HEK293 (cell line): ENCODE data around the gene HINT3.

Experiments
- FEZF1 ChIP-seq: fragments of 450-650 bp; formaldehyde crosslinking; IDR thresholded peaks from 2 replicates; pipeline ENCODE4 v1.5.1; 2016; ENCODE audit warnings: missing biosample characterization, missing genetic modification characterization
- KLF16 ChIP-seq: fragments of 450-650 bp; formaldehyde crosslinking; IDR thresholded peaks from 2 replicates; pipeline ENCODE4 v1.5.1; 2017; ENCODE audit warnings: missing biosample characterization, missing genetic modification characterization
- KLF8 ChIP-seq: fragments of 450-650 bp; formaldehyde crosslinking; IDR thresholded peaks from 2 replicates; pipeline ENCODE4 v1.5.1; 2016; ENCODE audit warnings: missing biosample characterization, missing genetic modification characterization
- MEIS1 ChIP-seq: sonication (generic); formaldehyde crosslinking; IDR thresholded peaks from 2 replicates; pipeline ENCODE4 v1.8.1; 2022; ENCODE audit warnings: missing genetic modification reagents, mild to moderate bottlenecking, borderline replicate concordance
- PBX3 ChIP-seq: sonication (generic); formaldehyde crosslinking; IDR thresholded peaks from 2 replicates; pipeline ENCODE4 v1.8.1; 2022; ENCODE audit warnings: mild to moderate bottlenecking, moderate library complexity, missing genetic modification reagents
- PRDM1 ChIP-seq: fragments of 450-650 bp; formaldehyde crosslinking; IDR thresholded peaks from 2 replicates; pipeline ENCODE4; 2016; ENCODE audit warnings: missing biosample characterization, missing genetic modification characterization
- PRDM6 ChIP-seq: fragments of 450-650 bp; formaldehyde crosslinking; IDR thresholded peaks from 2 replicates; pipeline ENCODE4 v1.5.1; 2017; ENCODE audit warnings: missing biosample characterization, missing genetic modification characterization
- SCRT2 ChIP-seq: fragments of 450-650 bp; formaldehyde crosslinking; IDR thresholded peaks from 2 replicates; pipeline ENCODE4 v1.5.1; 2016; ENCODE audit warnings: missing biosample characterization, missing genetic modification characterization
- TRIM28 ChIP-seq: IDR thresholded peaks from 2 replicates; pipeline ENCODE4 v1.6.1; 2011; ENCODE audit warnings: low read length, control low read depth, borderline replicate concordance
- YY2 ChIP-seq: fragments of 450-650 bp; formaldehyde crosslinking; IDR thresholded peaks from 2 replicates; pipeline ENCODE4 v1.5.1; 2016; ENCODE audit warnings: missing biosample characterization, missing genetic modification characterization
- ZEB2 ChIP-seq: fragments of 450-650 bp; formaldehyde crosslinking; IDR thresholded peaks from 2 replicates; pipeline ENCODE4 v1.5.1; 2016; ENCODE audit warnings: missing biosample characterization, missing genetic modification characterization
- ZFP69B ChIP-seq: fragments of 450-650 bp; formaldehyde crosslinking; IDR thresholded peaks from 2 replicates; pipeline ENCODE4 v1.5.1; 2016; ENCODE audit warnings: missing biosample characterization, missing genetic modification characterization
- ZIC2 ChIP-seq: fragments of 450-650 bp; formaldehyde crosslinking; IDR thresholded peaks from 2 replicates; pipeline ENCODE4 v1.5.1; 2016; ENCODE audit warnings: missing biosample characterization, missing genetic modification characterization
- ZNF2 ChIP-seq: fragments of 450-650 bp; formaldehyde crosslinking; IDR thresholded peaks from 2 replicates; pipeline ENCODE4 v1.5.1; 2016; ENCODE audit warnings: missing biosample characterization, missing genetic modification characterization
- ZNF24 ChIP-seq: fragments of 450-650 bp; formaldehyde crosslinking; IDR thresholded peaks from 2 replicates; pipeline ENCODE4 v1.5.1; 2016; ENCODE audit warnings: missing biosample characterization, missing genetic modification characterization
- ZNF473 ChIP-seq: fragments of 450-650 bp; formaldehyde crosslinking; IDR thresholded peaks from 2 replicates; pipeline ENCODE4 v1.5.1; 2017; ENCODE audit warnings: missing biosample characterization, missing genetic modification characterization
- ZNF600 ChIP-seq: fragments of 450-650 bp; formaldehyde crosslinking; IDR thresholded peaks from 2 replicates; pipeline ENCODE4 v1.5.1; 2016; ENCODE audit warnings: missing biosample characterization, missing genetic modification characterization
- ZNF692 ChIP-seq: fragments of 450-650 bp; formaldehyde crosslinking; IDR thresholded peaks from 2 replicates; pipeline ENCODE4 v1.5.1; 2016; ENCODE audit warnings: missing biosample characterization, missing genetic modification characterization
- TF ChIP-seq, protein P1 (sequence below): fragments of 450-650 bp; formaldehyde crosslinking; IDR thresholded peaks from 2 replicates; pipeline ENCODE4 v1.5.1; 2016; ENCODE audit warnings: missing biosample characterization, missing genetic modification characterization
- TF ChIP-seq, protein P2 (sequence below): fragments of 450-650 bp; formaldehyde crosslinking; conservative IDR thresholded peaks from 2 replicates; pipeline ENCODE4 v1.5.1; 2016; ENCODE audit warnings: low read depth, missing biosample characterization, missing genetic modification characterization
- TF ChIP-seq, protein P3 (sequence below): IDR thresholded peaks from 2 replicates; pipeline ENCODE4 v1.6.1; 2011; ENCODE audit warnings: mild to moderate bottlenecking, low read depth, low read length, borderline replicate concordance
- TF ChIP-seq, protein P4 (sequence below): fragments of 450-650 bp; IDR thresholded peaks from 2 replicates; pipeline ENCODE4 v1.5.1; 2018; ENCODE audit warnings: missing biosample characterization, mild to moderate bottlenecking, missing genetic modification characterization

The HINT3 gene

GRCh38 chr6:125918681-125919566, 37.6 kb upstream of the HINT3 start (continued):
- TF ChIP-seq PRDM6 (tag by site-specific recombination) (peak; percentile 94), TRIM28 (peak; percentile 58; the same call in 1 of the 2 replicates), FEZF1 (tag by site-specific recombination) (peak; percentile 99), KLF8 (no peak), MEIS1 (no peak), YY2 (tag by site-specific recombination) (no peak), ZNF692 (tag by site-specific recombination) (peak; percentile 62; the same call in 1 of the 2 replicates), ZIC2 (tag by site-specific recombination) (peak; percentile 77), ZNF600 (tag by site-specific recombination) (peak; percentile 64; the same call in 1 of the 2 replicates), ZFP69B (tag by site-specific recombination) (peak; percentile 63; the same call in 1 of the 2 replicates), ZNF473 (no peak), ZNF2 (no peak), PBX3 (CRISPR knock-in tag) (no peak), SCRT2 (tag by site-specific recombination) (peak; percentile 85), ZEB2 (tag by site-specific recombination) (peak; percentile 52; the same call in 1 of the 2 replicates), PRDM1 (tag by site-specific recombination) (peak; percentile 21; the same call in 1 of the 2 replicates), KLF16 (tag by site-specific recombination) (no peak), ZNF24 (no peak)
- TF ChIP-seq, protein P1, sequence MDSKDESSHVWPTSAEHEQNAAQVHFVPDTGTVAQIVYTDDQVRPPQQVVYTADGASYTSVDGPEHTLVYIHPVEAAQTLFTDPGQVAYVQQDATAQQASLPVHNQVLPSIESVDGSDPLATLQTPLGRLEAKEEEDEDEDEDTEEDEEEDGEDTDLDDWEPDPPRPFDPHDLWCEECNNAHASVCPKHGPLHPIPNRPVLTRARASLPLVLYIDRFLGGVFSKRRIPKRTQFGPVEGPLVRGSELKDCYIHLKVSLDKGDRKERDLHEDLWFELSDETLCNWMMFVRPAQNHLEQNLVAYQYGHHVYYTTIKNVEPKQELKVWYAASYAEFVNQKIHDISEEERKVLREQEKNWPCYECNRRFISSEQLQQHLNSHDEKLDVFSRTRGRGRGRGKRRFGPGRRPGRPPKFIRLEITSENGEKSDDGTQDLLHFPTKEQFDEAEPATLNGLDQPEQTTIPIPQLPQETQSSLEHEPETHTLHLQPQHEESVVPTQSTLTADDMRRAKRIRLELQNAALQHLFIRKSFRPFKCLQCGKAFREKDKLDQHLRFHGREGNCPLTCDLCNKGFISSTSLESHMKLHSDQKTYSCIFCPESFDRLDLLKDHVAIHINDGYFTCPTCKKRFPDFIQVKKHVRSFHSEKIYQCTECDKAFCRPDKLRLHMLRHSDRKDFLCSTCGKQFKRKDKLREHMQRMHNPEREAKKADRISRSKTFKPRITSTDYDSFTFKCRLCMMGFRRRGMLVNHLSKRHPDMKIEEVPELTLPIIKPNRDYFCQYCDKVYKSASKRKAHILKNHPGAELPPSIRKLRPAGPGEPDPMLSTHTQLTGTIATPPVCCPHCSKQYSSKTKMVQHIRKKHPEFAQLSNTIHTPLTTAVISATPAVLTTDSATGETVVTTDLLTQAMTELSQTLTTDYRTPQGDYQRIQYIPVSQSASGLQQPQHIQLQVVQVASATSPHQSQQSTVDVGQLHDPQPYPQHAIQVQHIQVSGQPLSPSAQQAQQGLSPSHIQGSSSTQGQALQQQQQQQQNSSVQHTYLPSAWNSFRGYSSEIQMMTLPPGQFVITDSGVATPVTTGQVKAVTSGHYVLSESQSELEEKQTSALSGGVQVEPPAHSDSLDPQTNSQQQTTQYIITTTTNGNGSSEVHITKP (tag by site-specific recombination) = peak; percentile 48
- TF ChIP-seq, protein P2, sequence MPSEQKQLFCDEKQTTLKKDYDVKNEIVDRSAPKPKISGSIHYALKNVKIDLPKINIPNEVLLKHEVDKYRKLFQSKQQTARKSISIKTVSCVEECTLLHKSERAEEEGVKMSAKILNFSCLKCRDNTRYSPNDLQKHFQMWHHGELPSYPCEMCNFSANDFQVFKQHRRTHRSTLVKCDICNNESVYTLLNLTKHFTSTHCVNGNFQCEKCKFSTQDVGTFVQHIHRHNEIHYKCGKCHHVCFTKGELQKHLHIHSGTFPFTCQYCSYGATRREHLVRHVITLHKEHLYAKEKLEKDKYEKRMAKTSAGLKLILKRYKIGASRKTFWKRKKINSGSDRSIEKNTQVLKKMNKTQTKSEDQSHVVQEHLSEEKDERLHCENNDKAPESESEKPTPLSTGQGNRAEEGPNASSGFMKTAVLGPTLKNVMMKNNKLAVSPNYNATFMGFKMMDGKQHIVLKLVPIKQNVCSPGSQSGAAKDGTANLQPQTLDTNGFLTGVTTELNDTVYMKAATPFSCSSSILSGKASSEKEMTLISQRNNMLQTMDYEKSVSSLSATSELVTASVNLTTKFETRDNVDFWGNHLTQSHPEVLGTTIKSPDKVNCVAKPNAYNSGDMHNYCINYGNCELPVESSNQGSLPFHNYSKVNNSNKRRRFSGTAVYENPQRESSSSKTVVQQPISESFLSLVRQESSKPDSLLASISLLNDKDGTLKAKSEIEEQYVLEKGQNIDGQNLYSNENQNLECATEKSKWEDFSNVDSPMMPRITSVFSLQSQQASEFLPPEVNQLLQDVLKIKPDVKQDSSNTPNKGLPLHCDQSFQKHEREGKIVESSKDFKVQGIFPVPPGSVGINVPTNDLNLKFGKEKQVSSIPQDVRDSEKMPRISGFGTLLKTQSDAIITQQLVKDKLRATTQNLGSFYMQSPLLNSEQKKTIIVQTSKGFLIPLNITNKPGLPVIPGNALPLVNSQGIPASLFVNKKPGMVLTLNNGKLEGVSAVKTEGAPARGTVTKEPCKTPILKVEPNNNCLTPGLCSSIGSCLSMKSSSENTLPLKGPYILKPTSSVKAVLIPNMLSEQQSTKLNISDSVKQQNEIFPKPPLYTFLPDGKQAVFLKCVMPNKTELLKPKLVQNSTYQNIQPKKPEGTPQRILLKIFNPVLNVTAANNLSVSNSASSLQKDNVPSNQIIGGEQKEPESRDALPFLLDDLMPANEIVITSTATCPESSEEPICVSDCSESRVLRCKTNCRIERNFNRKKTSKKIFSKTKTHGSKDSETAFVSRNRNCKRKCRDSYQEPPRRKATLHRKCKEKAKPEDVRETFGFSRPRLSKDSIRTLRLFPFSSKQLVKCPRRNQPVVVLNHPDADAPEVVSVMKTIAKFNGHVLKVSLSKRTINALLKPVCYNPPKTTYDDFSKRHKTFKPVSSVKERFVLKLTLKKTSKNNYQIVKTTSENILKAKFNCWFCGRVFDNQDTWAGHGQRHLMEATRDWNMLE = no peak
- TF ChIP-seq, protein P3, sequence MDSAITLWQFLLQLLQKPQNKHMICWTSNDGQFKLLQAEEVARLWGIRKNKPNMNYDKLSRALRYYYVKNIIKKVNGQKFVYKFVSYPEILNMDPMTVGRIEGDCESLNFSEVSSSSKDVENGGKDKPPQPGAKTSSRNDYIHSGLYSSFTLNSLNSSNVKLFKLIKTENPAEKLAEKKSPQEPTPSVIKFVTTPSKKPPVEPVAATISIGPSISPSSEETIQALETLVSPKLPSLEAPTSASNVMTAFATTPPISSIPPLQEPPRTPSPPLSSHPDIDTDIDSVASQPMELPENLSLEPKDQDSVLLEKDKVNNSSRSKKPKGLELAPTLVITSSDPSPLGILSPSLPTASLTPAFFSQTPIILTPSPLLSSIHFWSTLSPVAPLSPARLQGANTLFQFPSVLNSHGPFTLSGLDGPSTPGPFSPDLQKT = peak; percentile 97
- TF ChIP-seq, protein P4, sequence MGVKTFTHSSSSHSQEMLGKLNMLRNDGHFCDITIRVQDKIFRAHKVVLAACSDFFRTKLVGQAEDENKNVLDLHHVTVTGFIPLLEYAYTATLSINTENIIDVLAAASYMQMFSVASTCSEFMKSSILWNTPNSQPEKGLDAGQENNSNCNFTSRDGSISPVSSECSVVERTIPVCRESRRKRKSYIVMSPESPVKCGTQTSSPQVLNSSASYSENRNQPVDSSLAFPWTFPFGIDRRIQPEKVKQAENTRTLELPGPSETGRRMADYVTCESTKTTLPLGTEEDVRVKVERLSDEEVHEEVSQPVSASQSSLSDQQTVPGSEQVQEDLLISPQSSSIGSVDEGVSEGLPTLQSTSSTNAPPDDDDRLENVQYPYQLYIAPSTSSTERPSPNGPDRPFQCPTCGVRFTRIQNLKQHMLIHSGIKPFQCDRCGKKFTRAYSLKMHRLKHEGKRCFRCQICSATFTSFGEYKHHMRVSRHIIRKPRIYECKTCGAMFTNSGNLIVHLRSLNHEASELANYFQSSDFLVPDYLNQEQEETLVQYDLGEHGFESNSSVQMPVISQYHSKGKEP (tag by site-specific recombination) = 0 out of 2 replicates have a peak, but pooled peaks have one; percentile 41
